ENCODE data around the gene CHAC1.
"Not testable (repeated sequence)": the region's sequence is repeated elsewhere in the genome, so short reads cannot be mapped to it uniquely, and the experiment has no call there.

The CHAC1 gene

DNA sequence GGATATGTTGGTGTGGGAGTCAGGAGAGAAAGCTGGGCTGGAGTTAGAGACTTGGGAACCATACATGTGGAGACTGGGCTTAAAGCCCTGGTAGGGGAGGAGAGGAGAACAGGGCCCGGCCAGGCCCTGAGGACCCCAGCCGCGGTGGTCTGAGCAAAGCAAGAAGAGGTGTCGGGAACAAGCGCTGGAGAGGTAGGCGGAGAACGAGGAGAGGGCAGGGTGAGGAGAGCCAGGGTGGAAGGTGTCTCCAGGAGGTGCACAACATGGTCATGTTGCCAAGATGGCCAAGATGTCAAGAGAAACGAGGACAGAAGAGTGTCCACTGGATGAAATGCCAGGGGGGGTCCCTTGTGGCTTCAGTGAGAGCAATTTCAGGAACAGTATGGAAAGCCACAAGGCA, 5.5 kb downstream of the CHAC1 start:
- no peak for DNase-seq

GRCh38 chr15:40959331-40960141, 6.3 kb downstream of the CHAC1 start:
- no peak for DNase-seq

- no peak for DNase-seq
Measured at GRCh38 chr15:40960151-40960885, 7.0 kb downstream of the CHAC1 start.

- no peak for DNase-seq
Measured at GRCh38 chr15:40960925-40961324, 7.7 kb downstream of the CHAC1 start.

DNA sequence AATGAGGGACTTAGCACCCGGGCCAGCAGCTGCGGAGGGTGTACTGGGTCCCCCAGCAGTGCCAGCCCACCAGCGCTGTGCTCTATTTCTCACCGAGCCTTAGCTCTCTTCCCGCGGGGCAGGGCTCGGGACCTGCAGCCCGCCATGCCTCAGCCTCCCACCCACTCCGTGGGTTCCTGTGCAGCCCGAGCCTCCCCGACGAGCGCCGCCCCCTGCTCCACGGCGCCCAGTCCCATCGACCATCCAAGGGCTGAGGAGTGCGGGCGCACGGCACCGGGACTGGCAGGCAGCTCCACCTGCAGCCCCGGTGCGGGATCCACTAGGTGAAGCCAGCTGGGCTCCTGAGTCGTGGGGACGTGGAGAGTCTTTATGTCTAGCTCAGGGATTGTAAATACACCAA, 8.5 kb downstream of the CHAC1 start:
- DNase-seq: not testable (repeated sequence)

- DNase-seq: not testable (repeated sequence)
Measured at GRCh38 chr15:40962317-40962716, 9.0 kb downstream of the CHAC1 start.

GRCh38 chr15:40963201-40963600, 9.9 kb downstream of the CHAC1 start:
- no peak for DNase-seq

GRCh38 chr15:40964006-40964405, 10.7 kb downstream of the CHAC1 start:
- DNase-seq: no peak

- DNase-seq: no peak
Measured at GRCh38 chr15:40964634-40965033, 11.4 kb downstream of the CHAC1 start.

DNA sequence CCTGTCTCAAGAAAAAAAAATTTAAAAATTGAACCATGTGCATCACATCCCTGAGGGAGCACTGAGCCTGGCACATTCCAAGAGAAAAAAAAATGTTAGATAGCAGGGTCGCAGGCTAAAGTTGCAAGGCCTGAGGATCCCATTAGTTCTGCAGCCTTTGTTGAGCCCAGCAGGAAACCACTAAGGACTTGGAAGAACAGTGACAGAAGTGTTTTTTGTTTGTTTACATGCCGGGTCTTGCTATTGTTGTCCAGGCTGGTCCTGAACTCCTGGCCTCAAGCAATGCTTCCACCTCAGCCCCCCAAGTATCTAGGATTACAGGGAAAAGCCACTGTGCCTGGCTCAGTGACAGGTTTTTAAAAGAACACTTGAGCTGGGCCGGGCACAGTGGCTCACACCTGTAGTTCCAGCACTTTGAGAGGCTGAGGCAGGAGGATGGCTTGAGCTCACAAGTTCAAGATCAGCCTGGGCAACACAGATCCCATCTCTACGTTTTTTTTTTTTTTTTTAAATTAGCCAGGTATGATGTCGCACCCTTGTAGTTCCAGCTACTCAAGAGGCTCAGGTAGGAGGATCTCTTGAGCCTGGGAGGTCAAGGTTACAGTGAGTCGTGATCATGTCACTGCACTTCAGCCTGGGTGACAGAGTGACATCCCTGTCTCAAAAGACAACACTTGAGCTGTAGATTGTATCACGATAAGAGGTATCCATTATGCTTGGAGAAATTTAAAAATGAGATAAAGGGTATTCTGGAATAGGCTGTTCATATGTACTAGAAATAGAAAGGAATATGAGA, 15.2 kb downstream of the CHAC1 start:
- DNase-seq: peak; percentile 51

DNA sequence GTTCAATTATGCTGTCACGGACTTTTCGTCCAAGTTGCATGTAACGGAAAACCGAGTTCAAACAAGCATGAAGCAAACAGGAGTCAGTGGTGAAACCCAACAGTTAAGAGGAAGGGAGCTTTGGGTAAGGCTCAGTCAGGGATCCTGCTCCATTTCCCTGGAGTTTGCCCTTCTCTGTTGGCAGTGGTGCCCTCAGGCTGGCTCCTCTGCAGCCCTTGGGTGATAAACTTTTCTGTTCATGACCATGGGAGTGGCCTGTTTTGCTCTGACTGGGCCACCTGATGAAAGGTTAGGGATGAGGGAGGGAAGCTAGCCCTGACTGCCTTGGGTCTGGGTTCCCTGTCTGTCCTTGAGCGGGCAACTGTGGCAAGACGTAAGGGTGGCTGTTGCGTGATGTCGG, 16.1 kb downstream of the CHAC1 start:
- DNase-seq: no peak

GRCh38 chr15:40974879-40975278, 21.6 kb downstream of the CHAC1 start:
- no peak for DNase-seq

- no peak for DNase-seq
Measured at GRCh38 chr15:40976819-40977218, 23.5 kb downstream of the CHAC1 start.

DNA sequence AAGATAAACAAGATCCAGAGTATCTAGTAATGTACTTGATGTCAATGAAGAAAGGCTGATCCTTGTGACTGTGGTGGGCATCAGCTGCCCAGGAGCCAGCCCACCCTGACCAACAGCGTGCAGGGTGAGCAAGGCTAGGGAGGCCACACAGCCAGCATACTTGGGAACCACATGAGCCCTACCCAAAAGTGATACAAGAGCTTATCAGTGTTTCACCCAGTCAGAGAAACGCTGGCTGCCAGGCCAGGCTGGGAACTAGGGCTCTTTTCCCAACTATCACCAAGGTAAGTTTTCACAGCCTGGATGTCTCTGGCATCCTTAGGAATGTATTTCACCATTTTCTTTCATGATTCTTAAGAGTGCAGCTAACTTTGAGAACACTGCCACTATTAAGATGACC, 24.9 kb downstream of the CHAC1 start:
- no peak for DNase-seq

DNA sequence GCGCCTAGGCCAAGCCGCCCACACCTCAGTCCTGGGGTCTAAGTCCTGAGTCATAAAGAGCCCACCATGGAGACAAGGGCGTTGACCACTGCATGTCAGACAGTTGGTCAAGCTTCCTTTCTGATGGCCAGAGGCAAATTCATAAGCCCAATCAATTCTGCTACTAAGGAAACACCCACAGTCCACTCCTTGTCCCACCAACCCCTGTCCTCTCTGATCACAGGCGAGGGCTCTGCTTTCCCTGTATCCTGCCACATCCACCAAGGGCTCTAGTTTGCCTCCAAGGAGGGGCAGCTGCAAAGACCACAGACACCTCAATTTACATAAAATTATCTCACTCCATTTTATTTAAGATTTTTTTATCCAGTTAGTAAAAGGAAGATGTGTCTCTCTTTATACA, 25.3 kb downstream of the CHAC1 start:
- DNase-seq: no peak

- DNase-seq: no peak
Measured at GRCh38 chr15:40981186-40981585, 27.9 kb downstream of the CHAC1 start.

DNA sequence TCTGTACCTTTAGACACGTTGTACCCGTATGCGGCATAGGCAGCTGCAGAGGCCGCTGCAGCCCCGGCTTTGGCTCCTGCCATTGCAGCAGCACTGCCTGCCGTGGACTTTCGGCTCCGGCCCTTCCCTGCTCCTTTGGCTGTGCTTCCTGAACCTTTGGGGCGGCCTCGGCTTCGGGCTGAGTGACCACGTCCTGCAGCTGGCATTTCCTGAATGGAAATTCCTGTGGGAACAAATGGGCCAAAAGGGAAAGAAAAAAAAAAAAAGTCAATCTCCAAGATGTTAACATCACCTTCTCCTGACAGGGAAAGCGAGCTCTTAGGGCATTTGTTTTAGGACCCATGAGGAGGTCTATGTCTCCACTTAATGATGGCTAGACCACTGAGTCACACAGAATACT, 29.6 kb downstream of the CHAC1 start:
- no peak for DNase-seq

GRCh38 chr15:40984406-40984805, 31.1 kb downstream of the CHAC1 start:
- DNase-seq: no peak

DNA sequence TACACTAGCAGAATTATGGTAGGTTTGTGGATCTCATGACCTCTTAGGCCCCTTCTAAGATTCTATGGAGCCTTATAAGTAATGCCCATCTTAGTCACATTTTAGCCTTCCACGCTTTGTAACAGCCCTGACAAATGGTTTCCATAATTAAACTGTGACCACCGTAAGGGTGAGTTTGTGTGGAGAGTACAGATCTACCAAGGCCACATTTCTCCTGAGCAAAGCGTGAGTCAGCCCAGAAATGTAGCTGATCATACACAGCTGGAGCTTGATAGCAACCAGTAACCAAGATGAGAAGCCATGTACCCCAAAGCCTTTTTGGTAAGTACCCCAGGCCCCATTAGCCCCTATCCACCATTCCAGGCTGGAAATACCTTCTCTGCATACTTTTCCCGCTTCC, 31.7 kb downstream of the CHAC1 start:
- no peak for DNase-seq

DNA sequence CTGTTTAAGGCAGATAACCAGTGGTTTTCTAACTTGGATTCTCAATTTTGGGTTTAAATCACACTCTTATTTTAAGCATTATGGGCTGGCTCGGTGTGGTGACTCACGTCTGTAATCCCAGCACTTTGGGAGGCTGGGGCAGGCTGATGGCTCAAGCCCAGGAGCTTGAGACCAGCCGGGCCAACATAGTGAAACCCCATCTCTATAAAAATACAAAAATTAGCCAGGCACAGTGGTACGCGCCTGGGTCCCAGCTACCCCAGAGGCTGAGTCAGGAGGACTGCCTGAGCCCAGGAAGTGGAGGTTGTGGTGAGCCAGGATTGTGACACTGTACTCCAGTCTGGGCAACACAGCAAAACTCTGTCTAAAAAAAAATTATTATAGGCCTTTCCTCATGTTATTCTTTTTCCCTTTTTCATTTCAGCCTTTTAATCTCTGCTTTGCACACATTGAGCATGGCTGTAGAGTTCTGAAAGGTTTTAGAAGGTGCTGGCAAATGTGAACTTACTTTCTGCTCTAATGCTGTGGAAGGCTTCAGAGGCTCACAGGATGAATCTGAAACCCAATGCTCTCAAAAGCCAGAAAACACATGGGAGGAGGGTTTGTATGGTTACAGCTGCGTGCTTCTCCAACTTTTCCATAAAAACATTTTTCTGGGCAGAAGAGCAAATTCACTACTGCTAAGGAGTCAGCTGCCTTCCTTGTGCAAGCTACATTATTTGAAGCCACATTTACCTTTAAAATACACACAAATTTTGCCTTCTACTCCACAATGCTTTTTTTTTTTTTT, 32.5 kb downstream of the CHAC1 start:
- DNase-seq: no peak

GRCh38 chr15:40986820-40987219, 33.5 kb downstream of the CHAC1 start:
- DNase-seq: no peak

DNA sequence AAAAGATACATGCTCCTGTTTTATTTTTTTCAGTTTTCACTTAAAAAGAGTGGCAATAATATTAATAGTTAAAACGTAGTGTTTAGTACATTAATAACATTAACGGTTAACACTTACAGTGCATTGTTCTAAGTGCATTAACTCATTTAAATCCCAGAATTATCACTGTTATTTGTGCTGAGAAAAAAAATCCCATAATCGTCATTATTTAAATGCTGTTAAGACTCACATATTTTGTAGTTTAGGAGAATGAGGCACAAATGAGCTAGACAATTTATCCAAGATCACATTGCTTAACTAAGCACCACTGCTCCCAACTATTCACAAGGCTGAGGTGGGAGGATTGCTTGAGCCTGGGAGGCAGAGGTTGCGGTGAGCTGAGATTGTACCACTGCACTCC, 34.9 kb downstream of the CHAC1 start:
- no peak for DNase-seq

DNA sequence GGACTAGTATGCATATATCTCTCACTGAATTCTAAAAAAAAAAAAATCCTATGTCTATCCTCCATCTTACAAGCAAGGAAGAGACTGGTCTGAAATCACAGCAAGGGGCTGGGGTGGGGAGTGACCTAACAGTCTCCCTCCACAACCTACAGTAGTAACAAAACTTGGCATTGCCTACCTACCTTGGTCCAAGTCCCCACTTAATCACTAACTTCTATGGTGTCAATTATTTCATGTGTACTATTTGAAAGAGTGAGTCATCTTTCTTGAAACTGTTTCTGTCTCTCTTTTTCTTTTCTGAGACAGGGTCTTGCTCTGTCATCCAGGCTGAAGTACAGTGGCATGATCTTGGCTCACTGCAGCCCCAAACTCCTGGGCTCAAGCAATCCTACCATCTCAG, 36.8 kb downstream of the CHAC1 start:
- no peak for DNase-seq

Data from DMS53 (cell line).